HG03442 (cell line): ENCODE measurements around the gene PRKAB1.

ENCODE experiments used
- ATAC-seq: cut with Tn5 transposase; IDR thresholded peaks from one replicate; pipeline ENCODE4 v1.9.1; 2021; ENCODE audit warnings: mild to moderate bottlenecking, moderate library complexity; ENCODE audit not compliant: unreplicated experiment

The PRKAB1 gene

DNA sequence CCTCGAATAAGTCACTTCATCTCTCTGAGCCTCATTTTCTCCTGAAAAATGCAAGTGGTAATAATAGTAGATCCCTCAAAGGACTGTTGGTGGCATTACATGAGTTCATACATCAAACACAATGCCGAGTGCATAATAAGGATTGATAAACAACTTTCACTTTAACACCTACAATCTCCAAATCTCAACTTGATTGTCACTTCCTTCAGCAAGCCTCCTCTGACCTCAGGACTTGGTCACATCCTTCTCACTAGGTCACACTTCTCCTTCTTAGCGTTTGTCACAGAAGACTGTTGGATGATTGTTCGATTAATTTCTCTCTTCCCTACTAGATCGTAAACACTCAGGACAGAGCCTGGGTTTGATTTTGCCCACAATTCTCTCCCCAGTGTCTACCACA lies 7.9 kb upstream of the PRKAB1 start:
- ATAC-seq, result no peak

- ATAC-seq, result no peak
Measured at GRCh38 chr12:119661882-119662281, 6.1 kb upstream of the PRKAB1 start.

- ATAC-seq, result no peak
Measured at GRCh38 chr12:119664642-119665041, 3.3 kb upstream of the PRKAB1 start.

DNA sequence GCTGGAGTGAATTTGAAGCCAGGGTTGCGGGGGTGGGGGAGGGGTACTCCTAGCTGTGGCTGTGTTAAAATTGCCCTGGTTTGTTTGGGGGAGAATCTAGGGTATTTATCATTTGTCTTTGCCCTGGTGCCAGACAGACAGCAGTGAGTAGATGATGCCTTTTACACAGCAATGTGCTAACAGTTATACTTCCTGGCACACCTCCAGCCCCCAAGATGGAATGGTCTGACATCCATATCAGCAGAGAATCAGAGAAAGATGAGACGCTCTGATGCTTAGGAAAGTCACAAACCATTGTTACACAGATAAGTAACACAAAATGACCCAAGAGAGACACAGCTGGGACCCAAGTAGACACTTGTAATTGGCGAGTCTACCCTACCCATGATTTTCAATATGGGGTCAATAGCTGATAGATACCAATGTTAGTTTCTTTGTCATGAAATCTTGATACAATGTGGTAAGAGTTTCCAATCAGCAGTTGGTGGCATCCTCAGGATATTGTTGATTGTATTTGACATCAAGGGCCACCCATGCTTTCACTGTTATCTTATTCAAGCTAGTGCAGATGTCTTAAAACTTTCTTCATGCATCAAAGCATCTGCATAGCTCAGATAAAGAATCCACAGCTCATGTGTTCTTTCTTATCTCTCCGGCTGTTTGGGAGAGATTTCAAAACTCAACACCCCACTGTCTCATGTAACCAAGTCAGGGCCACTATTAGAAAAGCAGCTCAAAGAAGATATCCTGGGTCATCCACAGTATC lies 2.6 kb upstream of the PRKAB1 start:
- ATAC-seq, result no peak

DNA sequence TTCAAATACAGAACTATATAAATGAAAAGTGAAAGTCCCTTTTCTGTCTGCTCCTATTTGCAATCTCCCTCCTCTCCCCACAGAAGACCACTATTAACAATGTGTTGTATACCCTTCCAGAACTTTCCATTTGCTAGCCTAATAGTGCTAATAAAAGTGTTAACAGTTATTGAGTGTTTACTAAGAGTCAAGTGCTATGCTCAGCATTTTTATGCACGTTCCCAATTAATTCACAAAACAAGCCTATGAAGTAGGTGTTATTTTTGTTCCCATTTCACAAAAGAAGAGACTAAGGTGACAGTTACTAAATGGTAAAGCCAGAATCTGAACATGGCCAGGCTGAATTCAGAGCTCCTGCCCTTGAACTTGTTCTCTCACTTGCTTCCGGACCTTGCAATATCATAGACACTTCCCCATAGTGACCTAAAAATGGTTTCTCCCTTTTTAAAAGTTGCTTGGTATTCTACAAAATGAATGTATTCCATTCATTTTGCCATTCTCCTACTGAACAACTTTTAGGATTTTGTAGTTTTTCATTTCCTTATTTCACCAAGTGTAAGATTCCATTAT lies 1.6 kb upstream of the PRKAB1 start:
- no peak for ATAC-seq

- ATAC-seq, result no peak
Measured at GRCh38 chr12:119666900-119667576, 895 bp upstream of the PRKAB1 start.

DNA sequence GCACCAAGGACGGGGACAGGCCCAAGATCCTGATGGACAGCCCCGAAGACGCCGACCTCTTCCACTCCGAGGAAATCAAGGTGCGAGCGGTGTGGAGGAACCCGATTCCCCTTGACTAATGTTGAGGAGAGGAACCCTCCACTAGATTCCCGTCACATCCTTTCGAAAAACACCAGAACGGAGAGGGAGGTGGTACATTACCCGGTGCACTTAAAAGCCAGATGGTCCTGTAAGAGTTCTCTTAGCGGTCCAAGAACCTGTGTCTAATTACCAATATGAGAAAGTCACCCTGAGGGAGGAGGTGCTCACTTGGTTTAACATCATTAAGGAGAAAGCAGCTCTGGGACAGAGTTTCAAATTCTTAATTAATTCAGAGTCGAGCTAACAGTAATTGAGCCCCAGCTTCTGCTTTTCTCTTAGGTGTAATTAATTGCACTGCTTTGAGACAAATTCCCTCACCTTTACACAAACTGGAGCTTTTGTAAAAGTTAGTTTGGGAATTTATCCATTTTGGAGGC lies 450 bp downstream of the PRKAB1 start:
- no peak for ATAC-seq

- no peak for ATAC-seq
Measured at GRCh38 chr12:119669744-119670472, 2.0 kb downstream of the PRKAB1 start.

DNA sequence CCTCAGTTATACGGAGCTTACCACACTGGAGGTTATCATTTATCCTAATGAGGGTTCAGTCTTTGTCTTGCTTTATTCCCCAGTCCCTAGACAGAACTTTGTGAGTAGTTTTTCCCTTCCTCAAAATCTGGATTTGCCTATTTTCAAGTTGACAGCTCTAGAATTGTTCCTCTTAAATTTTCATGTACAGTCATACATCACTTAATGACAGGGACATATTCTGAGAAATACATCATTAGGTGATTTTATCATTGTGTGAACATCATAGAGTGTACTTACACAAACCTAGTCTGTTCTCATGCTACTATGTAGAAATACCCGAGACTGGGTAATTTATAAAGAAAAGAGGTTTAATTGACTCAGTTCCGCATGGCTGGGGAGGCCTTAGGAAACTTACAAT lies 3.1 kb downstream of the PRKAB1 start:
- no peak for ATAC-seq

DNA sequence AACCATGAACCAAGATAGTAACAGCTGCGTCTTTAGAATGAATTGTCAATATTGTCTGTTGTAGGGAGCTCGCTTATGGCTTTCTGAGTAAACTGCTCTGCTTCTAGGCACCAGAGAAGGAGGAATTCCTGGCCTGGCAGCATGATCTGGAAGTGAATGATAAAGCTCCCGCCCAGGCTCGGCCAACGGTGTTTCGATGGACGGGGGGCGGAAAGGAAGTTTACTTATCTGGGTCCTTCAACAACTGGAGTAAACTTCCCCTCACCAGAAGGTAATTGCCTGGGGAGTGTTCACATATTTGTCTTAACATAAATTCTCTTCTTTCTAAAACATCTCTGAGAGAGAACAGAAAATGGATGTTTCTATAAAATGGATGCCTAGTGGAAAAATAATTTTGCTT lies 4.3 kb downstream of the PRKAB1 start:
- no peak for ATAC-seq

DNA sequence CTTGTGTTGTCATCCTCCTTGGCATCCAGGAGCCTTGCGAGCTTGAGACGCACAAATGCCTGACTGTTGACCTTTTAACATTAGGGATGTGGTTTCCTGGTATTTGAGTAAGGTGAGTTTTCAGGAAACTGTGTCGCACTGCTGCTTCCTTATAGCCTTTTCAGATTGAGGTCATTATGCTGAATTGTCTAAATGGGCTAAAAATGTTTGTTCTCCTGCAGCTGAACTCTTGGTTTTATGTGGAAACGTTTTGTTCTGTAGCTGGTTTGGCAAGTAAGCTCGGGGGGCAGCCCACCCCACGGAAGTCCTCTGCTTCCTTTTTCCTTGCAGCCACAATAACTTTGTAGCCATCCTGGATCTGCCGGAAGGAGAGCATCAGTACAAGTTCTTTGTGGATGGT lies 5.7 kb downstream of the PRKAB1 start:
- ATAC-seq, result no peak

- no peak for ATAC-seq
Measured at GRCh38 chr12:119674560-119674959, 6.6 kb downstream of the PRKAB1 start.

GRCh38 chr12:119676022-119676421 lies 8.1 kb downstream of the PRKAB1 start:
- ATAC-seq, result no peak

DNA sequence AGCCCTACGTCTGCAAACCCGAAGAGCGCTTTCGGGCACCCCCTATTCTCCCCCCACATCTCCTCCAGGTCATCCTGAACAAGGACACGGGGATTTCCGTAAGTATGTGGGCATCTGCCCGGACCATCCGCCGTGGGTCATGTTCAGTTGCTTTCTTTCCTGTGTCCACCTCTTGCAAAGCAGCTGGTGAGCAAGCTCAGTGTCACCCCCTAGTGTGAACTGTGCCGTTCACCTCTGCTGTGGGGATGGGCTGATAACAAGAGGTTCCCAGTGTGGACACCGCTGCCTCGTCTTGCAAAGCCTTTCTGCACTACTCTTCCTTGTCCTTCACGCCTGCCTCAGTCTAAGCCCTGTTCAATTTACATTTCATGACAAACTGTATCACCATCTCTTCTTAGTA lies 8.6 kb downstream of the PRKAB1 start:
- ATAC-seq, result no peak

DNA sequence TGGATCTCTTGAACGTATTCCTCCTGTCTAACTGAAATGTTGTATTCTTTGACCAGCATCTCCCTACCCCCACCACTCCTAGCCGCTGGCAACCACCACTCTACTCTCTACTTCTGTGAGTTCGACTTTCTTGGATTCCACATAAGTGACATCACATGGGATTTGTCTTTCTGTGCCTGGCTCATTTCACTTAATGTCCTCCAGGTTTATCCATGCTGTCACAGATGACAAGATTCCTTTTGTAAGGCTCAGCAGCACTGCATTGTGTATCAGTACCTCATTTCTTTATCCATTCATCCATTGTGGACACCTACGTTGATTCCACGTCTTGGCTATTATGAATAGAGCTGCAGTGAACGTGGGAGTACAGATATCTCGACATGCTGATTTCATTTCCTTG lies 10.5 kb downstream of the PRKAB1 start:
- no peak for ATAC-seq

GRCh38 chr12:119679081-119679480 lies 11.1 kb downstream of the PRKAB1 start:
- ATAC-seq, result no peak

DNA sequence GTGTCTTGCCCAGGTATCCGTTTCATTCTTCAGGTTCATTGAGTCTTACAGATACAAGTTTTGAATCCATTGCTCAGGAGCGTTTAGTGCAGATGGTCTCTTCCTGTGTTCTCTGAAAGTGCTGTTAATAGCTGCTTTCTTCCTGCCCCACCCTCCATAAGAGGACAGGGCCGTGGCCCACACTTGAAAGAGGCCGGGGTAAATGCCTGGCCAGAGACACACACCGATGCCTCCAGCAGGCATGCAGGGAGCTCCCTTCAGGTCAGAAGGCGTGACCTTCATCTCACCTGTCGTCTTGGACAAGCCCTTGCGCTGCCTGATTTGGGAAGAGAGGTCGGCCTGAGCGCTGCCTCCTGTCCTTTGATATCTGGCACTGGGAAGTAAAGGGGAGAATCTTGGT lies 11.6 kb downstream of the PRKAB1 start:
- ATAC-seq, result no peak

- no peak for ATAC-seq
Measured at GRCh38 chr12:119681111-119681510, 13.2 kb downstream of the PRKAB1 start.

GRCh38 chr12:119681728-119682638 lies 14.1 kb downstream of the PRKAB1 start:
- ATAC-seq, result peak; percentile 67

DNA sequence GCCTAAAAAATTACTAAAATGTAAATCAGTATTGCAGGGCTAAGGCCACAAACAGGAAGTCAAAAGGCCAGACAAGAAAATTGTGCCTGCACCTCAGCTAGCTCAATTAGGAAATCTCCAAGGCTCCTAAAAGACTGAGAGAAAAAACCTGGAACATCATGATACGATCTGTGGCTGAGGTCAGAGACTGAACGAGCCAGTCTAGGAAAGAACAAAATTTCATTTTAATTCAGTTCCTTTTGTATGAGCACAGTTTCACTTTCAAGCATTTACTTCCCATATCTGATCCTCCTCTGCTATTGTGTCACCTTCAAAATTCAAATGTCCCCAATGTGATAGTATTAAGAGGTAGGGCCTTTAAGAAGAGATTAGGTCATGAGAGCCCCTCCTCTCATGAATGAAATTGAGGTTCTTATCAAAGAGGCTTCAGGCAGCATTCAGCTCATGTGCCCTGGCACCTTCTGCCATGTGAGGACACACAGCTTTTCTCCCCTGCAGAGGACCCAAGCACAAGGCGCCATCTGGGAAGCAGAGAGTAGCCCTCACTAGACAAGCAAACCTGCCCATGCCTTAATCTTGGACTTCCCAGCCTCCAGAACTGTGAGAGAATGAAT lies 14.8 kb downstream of the PRKAB1 start:
- no peak for ATAC-seq
